ENCODE results near the gene TMEM39B. TPM values are rescaled to one million over a fixed set of nuclear protein-coding genes. Genes with fewer than 3 reads are reported as not detected.

The TMEM39B gene
- total and polyA plus RNA-seq, 2 of the 4 experiments (the other 2 are of a cell fraction), result 6.5 to 28.7 TPM

- CTCF ChIA-PET, result interaction anchor here (0.9 kb wide), 1 partner anchor 15 kb away, joined by 3 read pairs; no protein-coding TSS in a partner anchor
- Histone ChIP-seq H4K20me1 (ENCODE audit: insufficient read depth, low read length) (peaks cover 66% of the 10 kb centered on the region), H2BK15ac (ENCODE audit: low read depth, low read length) (no peak overlapping the region), H3K56ac (ENCODE audit: extremely low read depth, insufficient read depth, low read length) (0 out of 2 replicates have a peak overlapping the region, but pooled peaks have one; percentile 3), H3K23ac (ENCODE audit: low read depth, low read length) (peak overlapping the region; percentile 15; the same call in 1 of the 2 replicates), H2AFZ (replicated peaks; ENCODE audit: low read length, poor library complexity) (no peak overlapping the region), H3K18ac (ENCODE audit: low read depth, low read length) (no peak overlapping the region), H3K4ac (ENCODE audit: low read depth, low read length) (peak overlapping the region; percentile 66), H3K27ac (ENCODE audit: insufficient read depth, low read length) (peak overlapping the region; percentile 10; the same call in 1 of the 2 replicates), H3K79me1 (ENCODE audit: low read depth in 1 of 2, low read length in 2 of 2) (peaks cover 29 to 78% of the 10 kb centered on the region in 2 experiments), H3K4me1 (ENCODE audit: control insufficient read depth, insufficient read depth, low read length) (peaks cover 8% of the 10 kb centered on the region; the same call in 1 of the 2 replicates), H3K9me1 (ENCODE audit: insufficient read depth, low read length) (peaks cover 14% of the 10 kb centered on the region; the same call in 1 of the 2 replicates), H3K9ac (ENCODE audit: low read depth, low read length) (no peak overlapping the region), H2BK5ac (ENCODE audit: low read depth, low read length, poor library complexity, severe bottlenecking) (peak overlapping the region; percentile 30), H3K4me2 (ENCODE audit: low read depth, low read length) (peak overlapping the region; percentile 16; the same call in 1 of the 2 replicates), H2AK5ac (ENCODE audit: low read depth, low read length) (no peak overlapping the region; the same call in 1 of the 2 replicates), H2BK20ac (ENCODE audit: low read depth, low read length) (peak overlapping the region; percentile 52), H3K27me3 (ENCODE audit: control insufficient read depth, insufficient read depth, low read length) (no peaks in the 10 kb centered on the region), H3K36me3 (ENCODE audit: control insufficient read depth, insufficient read depth, low read length) (no peaks in the 10 kb centered on the region; the same call in 1 of the 2 replicates), H2BK120ac (ENCODE audit: low read depth, low read length) (0 out of 2 replicates have a peak overlapping the region, but pooled peaks have one; percentile 19), H3K9me3 (ENCODE audit: control insufficient read depth, insufficient read depth, low read length) (no peaks in the 10 kb centered on the region), H3K14ac (replicated peaks; ENCODE audit: low read depth, low read length) (peak overlapping the region; percentile 25; the same call in 1 of the 2 replicates), H3K4me3 (ENCODE audit: insufficient read depth, low read depth, low read length) (no peak overlapping the region), H4K5ac (ENCODE audit: low read depth, low read length) (no peak overlapping the region), H4K8ac (ENCODE audit: low read depth in 2 of 2, low read length in 2 of 2) (peak overlapping the region in 1 of 2 experiments; percentile 4; a peak in 1 of 4 replicates), H4K91ac (ENCODE audit: insufficient read depth, low read depth, low read length) (no peak overlapping the region), H2AK9ac (replicated peaks; ENCODE audit: low read depth, low read length, poor library complexity) (no peak overlapping the region)
- ATAC-seq (ENCODE audit: low read depth) (no peak), DNase-seq (no peak)
- no TSS peak for BruUV-seq (replicated peaks)
- POLR2A ChIA-PET (ENCODE audit: unreplicated experiment), result interaction anchor here (1.0 kb wide), 1 partner anchor 81 kb away, joined by 4 read pairs; no protein-coding TSS in a partner anchor
- no CpG with 5 or more reads among the region's 4 CpGs for WGBS, 2 experiments (ENCODE audit: extremely low coverage in 2 of 2, insufficient read length in 1 of 2)
- TF ChIP-seq, protein P1, sequence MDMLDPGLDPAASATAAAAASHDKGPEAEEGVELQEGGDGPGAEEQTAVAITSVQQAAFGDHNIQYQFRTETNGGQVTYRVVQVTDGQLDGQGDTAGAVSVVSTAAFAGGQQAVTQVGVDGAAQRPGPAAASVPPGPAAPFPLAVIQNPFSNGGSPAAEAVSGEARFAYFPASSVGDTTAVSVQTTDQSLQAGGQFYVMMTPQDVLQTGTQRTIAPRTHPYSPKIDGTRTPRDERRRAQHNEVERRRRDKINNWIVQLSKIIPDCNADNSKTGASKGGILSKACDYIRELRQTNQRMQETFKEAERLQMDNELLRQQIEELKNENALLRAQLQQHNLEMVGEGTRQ (IDR thresholded peaks at IDR 0.05; ENCODE audit: low read depth, low read length), result no peak
- TF ChIP-seq MAZ (IDR thresholded peaks at IDR 0.05; ENCODE audit: borderline replicate concordance, low read depth, low read length) (no peak), NFE2L2 (IDR thresholded peaks at IDR 0.05; ENCODE audit: low read depth, low read length) (no peak), RAD21 (IDR thresholded peaks at IDR 0.05; ENCODE audit: low read length) (no peak), POLR2A (IDR thresholded peaks at IDR 0.05; ENCODE audit: low read depth, low read length) (no peak), CEBPB (IDR thresholded peaks at IDR 0.05; ENCODE audit: low read depth, low read length) (no peak), CHD1 (IDR thresholded peaks at IDR 0.05; ENCODE audit: low read depth, low read length) (no peak)
- TF ChIP-seq, protein P2, sequence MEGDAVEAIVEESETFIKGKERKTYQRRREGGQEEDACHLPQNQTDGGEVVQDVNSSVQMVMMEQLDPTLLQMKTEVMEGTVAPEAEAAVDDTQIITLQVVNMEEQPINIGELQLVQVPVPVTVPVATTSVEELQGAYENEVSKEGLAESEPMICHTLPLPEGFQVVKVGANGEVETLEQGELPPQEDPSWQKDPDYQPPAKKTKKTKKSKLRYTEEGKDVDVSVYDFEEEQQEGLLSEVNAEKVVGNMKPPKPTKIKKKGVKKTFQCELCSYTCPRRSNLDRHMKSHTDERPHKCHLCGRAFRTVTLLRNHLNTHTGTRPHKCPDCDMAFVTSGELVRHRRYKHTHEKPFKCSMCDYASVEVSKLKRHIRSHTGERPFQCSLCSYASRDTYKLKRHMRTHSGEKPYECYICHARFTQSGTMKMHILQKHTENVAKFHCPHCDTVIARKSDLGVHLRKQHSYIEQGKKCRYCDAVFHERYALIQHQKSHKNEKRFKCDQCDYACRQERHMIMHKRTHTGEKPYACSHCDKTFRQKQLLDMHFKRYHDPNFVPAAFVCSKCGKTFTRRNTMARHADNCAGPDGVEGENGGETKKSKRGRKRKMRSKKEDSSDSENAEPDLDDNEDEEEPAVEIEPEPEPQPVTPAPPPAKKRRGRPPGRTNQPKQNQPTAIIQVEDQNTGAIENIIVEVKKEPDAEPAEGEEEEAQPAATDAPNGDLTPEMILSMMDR (conservative IDR thresholded peaks at IDR 0.05; ENCODE audit: low read depth, low read length), result no peak
- dilution Hi-C loops (cut with HindIII; ENCODE audit: low sequenced_read_pairs, unreplicated experiment), result no loop called here
- intact Hi-C loops (cut with micrococcal nuclease), result no loop called here
- in situ Hi-C loops (cut with MboI; ENCODE audit: low sequenced_read_pairs), result no loop called here
Observed at GRCh38 chr1:32116531-32116930, 43.8 kb downstream of the TMEM39B start.

All from IMR-90 (cell line).